ENCODE results near the gene CNTRL. TPM values are rescaled to one million over a fixed set of nuclear protein-coding genes. Genes with fewer than 3 reads are reported as not detected.

Gene CNTRL
- total and polyA plus RNA-seq, 2 of the 8 experiments (the other 6 are each of a cell fraction or from before 2014, with no cell fraction given), result 5.1 to 13.9 TPM

- Histone ChIP-seq H2BK20ac (ENCODE audit: low read length) (no peak overlapping the region), H3K9ac (replicated peaks in 1 of 4; ENCODE audit: extremely low read depth in 1 of 4, low read depth in 3 of 4, low read length in 3 of 4) (no peak overlapping the region), H4K5ac (ENCODE audit: insufficient read length, low read depth, low read length) (no peak overlapping the region), H3K27me3 (replicated peaks in 1 of 4; ENCODE audit: control insufficient read depth in 3 of 4, extremely low read depth in 1 of 4, insufficient read depth in 3 of 4, low read length in 3 of 4) (no peaks in the 10 kb centered on the region), H3K79me1 (ENCODE audit: low read depth, low read length) (no peaks in the 10 kb centered on the region), H3K18ac (ENCODE audit: extremely low read depth, low read length) (no peak overlapping the region), H2BK120ac (replicated peaks; ENCODE audit: low read depth, low read length) (no peak overlapping the region), H3K23ac (ENCODE audit: insufficient read length) (no peak overlapping the region), H3K23me2 (ENCODE audit: low read depth, low read length) (no peaks in the 10 kb centered on the region), H3K36me3 (ENCODE audit: control insufficient read depth in 2 of 4, insufficient read depth in 4 of 4, low read length in 3 of 4) (no peaks in the 10 kb centered on the region), H3K4me3 (ENCODE audit: extremely low read depth in 1 of 4, insufficient read depth in 2 of 4, low read depth in 3 of 4, low read length in 4 of 4) (no peak overlapping the region), H3K27ac (ENCODE audit: low read depth, low read length) (no peak overlapping the region), H4K20me1 (replicated peaks in 1 of 2; ENCODE audit: control insufficient read depth in 1 of 2, insufficient read depth in 2 of 2, low read length in 2 of 2) (no peaks in the 10 kb centered on the region), H2BK5ac (ENCODE audit: low read depth, low read length) (no peak overlapping the region), H4K91ac (replicated peaks; ENCODE audit: insufficient read length, low read length) (no peak overlapping the region), H2AFZ (ENCODE audit: low read length) (no peak overlapping the region), H4K8ac (ENCODE audit: extremely low read depth, insufficient read depth, low read length) (no peak overlapping the region), H3K56ac (replicated peaks; ENCODE audit: insufficient read length, low read depth, low read length) (no peak overlapping the region), H3K14ac (ENCODE audit: insufficient read length) (no peak overlapping the region), H2AK5ac (ENCODE audit: low read depth, low read length) (no peak overlapping the region), H3K4me2 (ENCODE audit: insufficient read depth in 1 of 2, low read depth in 2 of 2, low read length in 2 of 2) (no peak overlapping the region), H3K79me2 (ENCODE audit: control insufficient read depth in 1 of 2, insufficient read depth in 2 of 2, low read length in 2 of 2) (no peaks in the 10 kb centered on the region), H2BK15ac (ENCODE audit: low read length) (no peak overlapping the region), H2BK12ac (ENCODE audit: low read depth, low read length) (no peak overlapping the region), H3K4ac (replicated peaks; ENCODE audit: insufficient read length, low read depth, low read length) (no peak overlapping the region), H3K9me3 (ENCODE audit: insufficient read depth in 2 of 2, low read depth in 1 of 2, low read length in 1 of 2) (no peaks in the 10 kb centered on the region), H3K4me1 (replicated peaks in 1 of 4; ENCODE audit: control insufficient read depth in 3 of 4, insufficient read depth in 4 of 4, low read length in 3 of 4) (no peaks in the 10 kb centered on the region)
- POLR2A ChIA-PET (ENCODE audit: partially characterized antibody), result no interaction called here
- DNase-seq (ENCODE audit: low read depth in 1 of 2, low spot score in 2 of 2), result no peak
- FAIRE-seq, result no peak
- CTCF ChIA-PET (ENCODE audit: partially characterized antibody), result interaction anchor here (1.1 to 7.7 kb wide), 2 partner anchors 16 to 53 kb away, joined by 3 to 71 read pairs; partner anchors contain the start of gene C5
- TF ChIP-seq, protein P1, sequence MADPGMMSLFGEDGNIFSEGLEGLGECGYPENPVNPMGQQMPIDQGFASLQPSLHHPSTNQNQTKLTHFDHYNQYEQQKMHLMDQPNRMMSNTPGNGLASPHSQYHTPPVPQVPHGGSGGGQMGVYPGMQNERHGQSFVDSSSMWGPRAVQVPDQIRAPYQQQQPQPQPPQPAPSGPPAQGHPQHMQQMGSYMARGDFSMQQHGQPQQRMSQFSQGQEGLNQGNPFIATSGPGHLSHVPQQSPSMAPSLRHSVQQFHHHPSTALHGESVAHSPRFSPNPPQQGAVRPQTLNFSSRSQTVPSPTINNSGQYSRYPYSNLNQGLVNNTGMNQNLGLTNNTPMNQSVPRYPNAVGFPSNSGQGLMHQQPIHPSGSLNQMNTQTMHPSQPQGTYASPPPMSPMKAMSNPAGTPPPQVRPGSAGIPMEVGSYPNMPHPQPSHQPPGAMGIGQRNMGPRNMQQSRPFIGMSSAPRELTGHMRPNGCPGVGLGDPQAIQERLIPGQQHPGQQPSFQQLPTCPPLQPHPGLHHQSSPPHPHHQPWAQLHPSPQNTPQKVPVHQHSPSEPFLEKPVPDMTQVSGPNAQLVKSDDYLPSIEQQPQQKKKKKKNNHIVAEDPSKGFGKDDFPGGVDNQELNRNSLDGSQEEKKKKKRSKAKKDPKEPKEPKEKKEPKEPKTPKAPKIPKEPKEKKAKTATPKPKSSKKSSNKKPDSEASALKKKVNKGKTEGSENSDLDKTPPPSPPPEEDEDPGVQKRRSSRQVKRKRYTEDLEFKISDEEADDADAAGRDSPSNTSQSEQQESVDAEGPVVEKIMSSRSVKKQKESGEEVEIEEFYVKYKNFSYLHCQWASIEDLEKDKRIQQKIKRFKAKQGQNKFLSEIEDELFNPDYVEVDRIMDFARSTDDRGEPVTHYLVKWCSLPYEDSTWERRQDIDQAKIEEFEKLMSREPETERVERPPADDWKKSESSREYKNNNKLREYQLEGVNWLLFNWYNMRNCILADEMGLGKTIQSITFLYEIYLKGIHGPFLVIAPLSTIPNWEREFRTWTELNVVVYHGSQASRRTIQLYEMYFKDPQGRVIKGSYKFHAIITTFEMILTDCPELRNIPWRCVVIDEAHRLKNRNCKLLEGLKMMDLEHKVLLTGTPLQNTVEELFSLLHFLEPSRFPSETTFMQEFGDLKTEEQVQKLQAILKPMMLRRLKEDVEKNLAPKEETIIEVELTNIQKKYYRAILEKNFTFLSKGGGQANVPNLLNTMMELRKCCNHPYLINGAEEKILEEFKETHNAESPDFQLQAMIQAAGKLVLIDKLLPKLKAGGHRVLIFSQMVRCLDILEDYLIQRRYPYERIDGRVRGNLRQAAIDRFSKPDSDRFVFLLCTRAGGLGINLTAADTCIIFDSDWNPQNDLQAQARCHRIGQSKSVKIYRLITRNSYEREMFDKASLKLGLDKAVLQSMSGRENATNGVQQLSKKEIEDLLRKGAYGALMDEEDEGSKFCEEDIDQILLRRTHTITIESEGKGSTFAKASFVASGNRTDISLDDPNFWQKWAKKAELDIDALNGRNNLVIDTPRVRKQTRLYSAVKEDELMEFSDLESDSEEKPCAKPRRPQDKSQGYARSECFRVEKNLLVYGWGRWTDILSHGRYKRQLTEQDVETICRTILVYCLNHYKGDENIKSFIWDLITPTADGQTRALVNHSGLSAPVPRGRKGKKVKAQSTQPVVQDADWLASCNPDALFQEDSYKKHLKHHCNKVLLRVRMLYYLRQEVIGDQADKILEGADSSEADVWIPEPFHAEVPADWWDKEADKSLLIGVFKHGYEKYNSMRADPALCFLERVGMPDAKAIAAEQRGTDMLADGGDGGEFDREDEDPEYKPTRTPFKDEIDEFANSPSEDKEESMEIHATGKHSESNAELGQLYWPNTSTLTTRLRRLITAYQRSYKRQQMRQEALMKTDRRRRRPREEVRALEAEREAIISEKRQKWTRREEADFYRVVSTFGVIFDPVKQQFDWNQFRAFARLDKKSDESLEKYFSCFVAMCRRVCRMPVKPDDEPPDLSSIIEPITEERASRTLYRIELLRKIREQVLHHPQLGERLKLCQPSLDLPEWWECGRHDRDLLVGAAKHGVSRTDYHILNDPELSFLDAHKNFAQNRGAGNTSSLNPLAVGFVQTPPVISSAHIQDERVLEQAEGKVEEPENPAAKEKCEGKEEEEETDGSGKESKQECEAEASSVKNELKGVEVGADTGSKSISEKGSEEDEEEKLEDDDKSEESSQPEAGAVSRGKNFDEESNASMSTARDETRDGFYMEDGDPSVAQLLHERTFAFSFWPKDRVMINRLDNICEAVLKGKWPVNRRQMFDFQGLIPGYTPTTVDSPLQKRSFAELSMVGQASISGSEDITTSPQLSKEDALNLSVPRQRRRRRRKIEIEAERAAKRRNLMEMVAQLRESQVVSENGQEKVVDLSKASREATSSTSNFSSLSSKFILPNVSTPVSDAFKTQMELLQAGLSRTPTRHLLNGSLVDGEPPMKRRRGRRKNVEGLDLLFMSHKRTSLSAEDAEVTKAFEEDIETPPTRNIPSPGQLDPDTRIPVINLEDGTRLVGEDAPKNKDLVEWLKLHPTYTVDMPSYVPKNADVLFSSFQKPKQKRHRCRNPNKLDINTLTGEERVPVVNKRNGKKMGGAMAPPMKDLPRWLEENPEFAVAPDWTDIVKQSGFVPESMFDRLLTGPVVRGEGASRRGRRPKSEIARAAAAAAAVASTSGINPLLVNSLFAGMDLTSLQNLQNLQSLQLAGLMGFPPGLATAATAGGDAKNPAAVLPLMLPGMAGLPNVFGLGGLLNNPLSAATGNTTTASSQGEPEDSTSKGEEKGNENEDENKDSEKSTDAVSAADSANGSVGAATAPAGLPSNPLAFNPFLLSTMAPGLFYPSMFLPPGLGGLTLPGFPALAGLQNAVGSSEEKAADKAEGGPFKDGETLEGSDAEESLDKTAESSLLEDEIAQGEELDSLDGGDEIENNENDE (IDR thresholded peaks at IDR 0.05; ENCODE audit: insufficient replicate concordance, low read length), result no peak
Measured at GRCh38 chr9:121038804-121039203, 36.0 kb upstream of the CNTRL start.
